Suprapubic skin (tissue), 4 donors: ENCODE data around the gene OR2J3. TPM values are rescaled to one million over a fixed set of nuclear protein-coding genes. Genes with fewer than 3 reads are reported as not detected.

Experiments used
- DNase-seq, 2 donors: peaks; one replicate each; pipeline ENCODE4 v3.0.0-alpha.2; 2019; ENCODE audit warnings: low spot score in 2 of 2
- H3K27ac ChIP-seq: fragments of 200-600 bp; sonication (generic); one replicate; pipeline ENCODE4 v1.5.1; 2019
- H3K27me3 ChIP-seq: fragments of 200-600 bp; sonication (generic); one replicate; pipeline ENCODE4 v1.5.1; 2019
- H3K36me3 ChIP-seq: fragments of 200-600 bp; sonication (generic); one replicate; pipeline ENCODE4 v1.5.1; 2019
- H3K4me1 ChIP-seq: fragments of 200-600 bp; sonication (generic); one replicate; pipeline ENCODE4 v1.5.1; 2019
- H3K4me3 ChIP-seq: fragments of 200-600 bp; sonication (generic); one replicate; pipeline ENCODE4 v1.5.1; 2019; ENCODE audit warnings: mild to moderate bottlenecking
- H3K9me3 ChIP-seq: fragments of 200-600 bp; sonication (generic); one replicate; pipeline ENCODE4 v1.5.1; 2019
- EP300 ChIP-seq: sonication (generic); formaldehyde crosslinking; IDR thresholded peaks from one replicate; pipeline ENCODE4 v1.6.1; 2017; ENCODE audit warnings: antibody characterized with exemption
- POLR2A ChIP-seq, 2 donors: fragments of 450-650 bp; IDR thresholded peaks; one replicate each; pipeline ENCODE4 v1.6.1; 2017; ENCODE audit warnings: antibody characterized with exemption in 2 of 2, mild to moderate bottlenecking in 2 of 2, moderate library complexity in 2 of 2
- POLR2AphosphoS5 ChIP-seq, 3 donors: sonication (generic); formaldehyde crosslinking; IDR thresholded peaks; one replicate each; pipeline ENCODE4 v1.6.1; 2017; ENCODE audit warnings: antibody characterized with exemption in 3 of 3
- WGBS: methylation state at CpG from one replicate; pipeline ENCODE4 v1.1.5; 2018; 5-methylcytosine and 5-hydroxymethylcytosine counted together
- total RNA-seq, 4 donors: library from RNA; depleted of rRNA; stranded (reverse); fragments of >200 nt; gene quantifications; one replicate each; pipeline ENCODE4 v1.1.0, GENCODE V29; 2016
- TF ChIP-seq, protein P1 (sequence below), 2 donors: fragments of 200-600 bp in 1 of 2; fragments of 450-650 bp in 1 of 2; sonication (generic) in 1 of 2; IDR thresholded peaks; one replicate each; pipeline ENCODE4 v1.5.1; 2016 to 2019; ENCODE audit warnings: antibody characterized with exemption in 2 of 2, mild to moderate bottlenecking in 1 of 2, moderate library complexity in 1 of 2

Gene OR2J3
- total RNA-seq, 4 donors from 2014 or later = not detected

DNA sequence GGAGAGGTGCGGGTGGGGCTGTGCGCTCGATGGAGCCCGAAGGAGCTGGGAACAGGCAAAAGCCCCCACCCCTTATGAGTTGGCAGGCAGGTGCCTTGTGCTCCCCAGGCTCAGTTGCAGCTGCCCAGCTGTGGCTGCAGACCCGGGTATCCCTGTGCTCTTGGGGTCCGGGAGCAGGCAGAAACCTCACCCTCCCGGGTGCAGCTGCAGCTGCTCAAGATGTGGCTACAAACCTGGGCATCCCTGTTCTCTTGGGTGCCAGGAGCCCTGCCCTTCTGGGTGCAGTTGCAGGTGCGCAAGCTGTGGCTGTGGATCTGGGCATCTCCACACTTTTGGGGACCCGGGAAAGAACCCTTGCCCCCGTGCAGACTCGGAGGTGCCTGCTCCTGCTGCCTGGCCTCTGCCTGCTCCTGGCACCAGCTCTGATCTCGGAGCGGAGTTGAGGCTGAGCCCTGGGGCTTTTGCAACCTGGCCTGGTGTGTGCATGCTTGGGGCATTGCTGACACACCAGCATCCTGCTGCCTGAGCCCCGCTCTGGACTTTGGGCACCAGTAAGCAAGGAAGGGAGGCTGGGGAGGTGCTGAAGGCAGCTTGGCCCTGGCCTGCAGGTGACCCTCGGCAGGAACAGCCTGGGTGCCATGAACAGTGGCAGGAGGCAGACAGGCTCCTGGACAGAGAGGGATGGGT lies 21.6 kb downstream of the OR2J3 start:
- TF ChIP-seq POLR2AphosphoS5 (IDR thresholded peaks at IDR 0.05) = no peak
- no peak for TF ChIP-seq EP300
- TF ChIP-seq, protein P1, sequence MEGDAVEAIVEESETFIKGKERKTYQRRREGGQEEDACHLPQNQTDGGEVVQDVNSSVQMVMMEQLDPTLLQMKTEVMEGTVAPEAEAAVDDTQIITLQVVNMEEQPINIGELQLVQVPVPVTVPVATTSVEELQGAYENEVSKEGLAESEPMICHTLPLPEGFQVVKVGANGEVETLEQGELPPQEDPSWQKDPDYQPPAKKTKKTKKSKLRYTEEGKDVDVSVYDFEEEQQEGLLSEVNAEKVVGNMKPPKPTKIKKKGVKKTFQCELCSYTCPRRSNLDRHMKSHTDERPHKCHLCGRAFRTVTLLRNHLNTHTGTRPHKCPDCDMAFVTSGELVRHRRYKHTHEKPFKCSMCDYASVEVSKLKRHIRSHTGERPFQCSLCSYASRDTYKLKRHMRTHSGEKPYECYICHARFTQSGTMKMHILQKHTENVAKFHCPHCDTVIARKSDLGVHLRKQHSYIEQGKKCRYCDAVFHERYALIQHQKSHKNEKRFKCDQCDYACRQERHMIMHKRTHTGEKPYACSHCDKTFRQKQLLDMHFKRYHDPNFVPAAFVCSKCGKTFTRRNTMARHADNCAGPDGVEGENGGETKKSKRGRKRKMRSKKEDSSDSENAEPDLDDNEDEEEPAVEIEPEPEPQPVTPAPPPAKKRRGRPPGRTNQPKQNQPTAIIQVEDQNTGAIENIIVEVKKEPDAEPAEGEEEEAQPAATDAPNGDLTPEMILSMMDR (IDR thresholded peaks at IDR 0.05) = no peak
- no peak for TF ChIP-seq POLR2A (IDR thresholded peaks at IDR 0.05)
- H3K4me1 ChIP-seq = no peaks in the 10 kb centered on the region
- H3K27me3 ChIP-seq = no peaks in the 10 kb centered on the region
- no peak overlapping the region for H3K4me3 ChIP-seq
- DNase-seq = no peak
- H3K27ac ChIP-seq = no peak overlapping the region
- WGBS = 70% methylated on average over 6 of the region's 15 CpGs
- H3K36me3 ChIP-seq = no peaks in the 10 kb centered on the region
- no peaks in the 10 kb centered on the region for H3K9me3 ChIP-seq

DNA sequence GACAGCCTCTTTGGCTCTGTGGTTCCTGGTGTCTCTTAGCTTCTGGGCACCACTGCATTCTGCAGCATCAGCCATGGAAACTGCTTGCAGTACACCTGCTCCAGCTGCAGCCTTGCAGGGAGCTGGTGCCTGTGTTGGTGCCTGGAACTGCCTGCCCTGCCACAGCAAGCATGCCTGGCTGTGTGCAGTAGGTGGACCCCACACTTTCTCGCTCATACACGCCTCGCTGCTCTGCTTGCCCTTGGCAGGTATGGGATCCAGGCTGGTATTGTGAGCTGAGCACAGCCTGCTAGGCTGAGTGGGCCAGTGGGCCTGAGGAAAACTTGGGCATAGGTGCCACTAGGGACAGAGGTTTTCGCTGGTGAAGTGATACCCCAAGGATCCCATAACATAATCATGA lies 22.8 kb downstream of the OR2J3 start:
- H3K27ac ChIP-seq = no peak overlapping the region
- H3K27me3 ChIP-seq = no peaks in the 10 kb centered on the region
- TF ChIP-seq, protein P1 (IDR thresholded peaks at IDR 0.05) = no peak
- TF ChIP-seq POLR2AphosphoS5 (IDR thresholded peaks at IDR 0.05) (no peak), POLR2A (IDR thresholded peaks at IDR 0.05) (no peak), EP300 (no peak)
- DNase-seq = no peak
- H3K36me3 ChIP-seq = no peaks in the 10 kb centered on the region
- H3K4me1 ChIP-seq = no peaks in the 10 kb centered on the region
- no peak overlapping the region for H3K4me3 ChIP-seq
- H3K9me3 ChIP-seq = no peaks in the 10 kb centered on the region
- 79% methylated on average over 4 of the region's 4 CpGs for WGBS

DNA sequence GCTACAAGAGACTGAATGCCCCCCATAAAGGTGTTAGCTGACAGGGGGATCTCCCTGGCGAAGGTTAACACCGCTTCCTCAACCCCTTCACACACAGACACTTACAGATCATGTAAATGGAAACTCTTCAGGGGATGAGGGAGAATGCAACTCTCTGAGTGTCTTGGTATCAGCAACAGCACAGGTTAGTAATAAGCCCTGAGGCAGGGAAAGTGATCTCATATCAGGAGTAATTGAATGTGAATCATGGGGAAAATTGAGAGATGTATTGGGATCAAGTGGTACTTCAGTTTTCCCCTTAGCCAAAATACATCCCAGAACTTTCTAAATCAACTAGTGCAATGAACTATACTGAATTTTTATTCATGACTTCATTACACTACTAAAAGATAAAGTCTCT lies 23.8 kb downstream of the OR2J3 start:
- no peaks in the 10 kb centered on the region for H3K36me3 ChIP-seq
- no peaks in the 10 kb centered on the region for H3K27me3 ChIP-seq
- DNase-seq = no peak
- no peak overlapping the region for H3K4me3 ChIP-seq
- TF ChIP-seq POLR2A (IDR thresholded peaks at IDR 0.05) (no peak), POLR2AphosphoS5 (IDR thresholded peaks at IDR 0.05) (no peak), EP300 (no peak)
- TF ChIP-seq, protein P1 (IDR thresholded peaks at IDR 0.05) = no peak
- no peaks in the 10 kb centered on the region for H3K4me1 ChIP-seq
- no peaks in the 10 kb centered on the region for H3K9me3 ChIP-seq
- no peak overlapping the region for H3K27ac ChIP-seq
- WGBS = 72% methylated on average over 2 of the region's 2 CpGs

DNA sequence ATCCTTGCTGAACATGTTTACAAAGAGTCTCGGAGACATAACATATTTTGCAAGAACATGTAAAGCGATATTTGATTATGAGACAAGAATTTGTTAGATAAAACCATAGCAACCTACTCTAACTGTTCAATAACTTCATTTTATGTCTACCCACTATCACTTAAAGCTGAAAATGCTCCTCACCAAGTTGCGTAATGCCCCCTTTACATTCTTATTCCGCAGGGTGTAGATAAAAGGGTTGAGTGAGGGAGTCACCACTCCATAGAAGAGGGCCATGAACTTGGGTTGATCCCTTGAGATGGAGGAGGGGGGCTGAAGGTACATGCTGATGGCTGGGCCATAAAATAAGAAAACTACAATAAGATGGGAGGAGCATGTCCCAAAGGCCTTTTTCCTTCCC lies 29.9 kb downstream of the OR2J3 start:
- no peaks in the 10 kb centered on the region for H3K4me1 ChIP-seq
- no peaks in the 10 kb centered on the region for H3K36me3 ChIP-seq
- TF ChIP-seq POLR2AphosphoS5 (IDR thresholded peaks at IDR 0.05) (no peak), EP300 (no peak), POLR2A (IDR thresholded peaks at IDR 0.05) (no peak)
- TF ChIP-seq, protein P1 (IDR thresholded peaks at IDR 0.05) = no peak
- no peak for DNase-seq
- H3K27me3 ChIP-seq = no peaks in the 10 kb centered on the region
- WGBS = 90% methylated on average over 4 of the region's 4 CpGs
- H3K27ac ChIP-seq = no peak overlapping the region
- no peak overlapping the region for H3K4me3 ChIP-seq
- H3K9me3 ChIP-seq = no peaks in the 10 kb centered on the region

DNA sequence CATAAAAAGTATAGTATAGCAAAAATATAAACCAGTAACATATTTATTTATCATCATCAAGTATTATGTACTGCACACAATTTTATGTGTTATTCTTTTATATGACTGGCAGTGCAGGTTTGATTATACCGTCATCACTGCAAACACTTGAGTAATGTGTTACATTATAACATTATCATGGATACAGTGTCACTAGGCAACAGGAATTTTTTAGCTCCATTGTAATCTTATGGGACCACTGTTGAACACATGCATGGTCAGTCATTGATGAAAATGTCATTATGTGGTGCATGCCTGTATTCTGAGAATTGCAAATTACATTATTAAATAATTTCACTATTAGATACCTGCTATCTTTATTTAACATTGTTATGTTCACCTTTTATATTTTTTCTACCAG lies 33.7 kb downstream of the OR2J3 start:
- WGBS = 88% methylated on average over 1 of the region's 1 CpG
- Histone ChIP-seq H3K4me3 (no peak overlapping the region), H3K36me3 (no peaks in the 10 kb centered on the region), H3K27me3 (no peaks in the 10 kb centered on the region), H3K4me1 (no peaks in the 10 kb centered on the region), H3K27ac (no peak overlapping the region), H3K9me3 (no peaks in the 10 kb centered on the region)
- DNase-seq = no peak
- no peak for TF ChIP-seq EP300
- TF ChIP-seq, protein P1 (IDR thresholded peaks at IDR 0.05) = no peak
- no peak for TF ChIP-seq POLR2A (IDR thresholded peaks at IDR 0.05)
- no peak for TF ChIP-seq POLR2AphosphoS5 (IDR thresholded peaks at IDR 0.05)
